SU-DHL-6 (cell line): Measurements from ENCODE around the gene ADNP2.

Experiments
- CTCF ChIP-seq: fragments of 200-600 bp; sonication (generic); IDR thresholded peaks from one replicate; pipeline ENCODE4 v1.5.1; 2017; ENCODE audit warnings: antibody characterized with exemption, mild to moderate bottlenecking, low read length, moderate library complexity; ENCODE audit not compliant: insufficient read depth, poor library complexity, severe bottlenecking
- EZH2phosphoT487 ChIP-seq: fragments of 200-600 bp; sonication (generic), shearing (Covaris generic); conservative IDR thresholded peaks from 2 replicates; pipeline ENCODE4 v1.6.1; 2018; ENCODE audit warnings: mild to moderate bottlenecking, antibody characterized with exemption, low read length, moderate library complexity, mixed read lengths

- TF ChIP-seq CTCF (no peak), EZH2phosphoT487 (no peak)
Observed at GRCh38 chr18:80145196-80145804, 36.2 kb downstream of the ADNP2 start.
